Stimulated activated naive B cell treated with anti-CD40 and anti-IgM and Interleukin-4, amounts not matched to agents 10 μg/mL and 1 μg/mL and 100 μg/mL, for 72 hours (primary cell): Measurements from ENCODE around the gene IL1R1.

Experiments used
- ATAC-seq, 2 donors: fragments of 150-1000 bp; cut with Tn5 transposase; replicated peaks; 2 replicates each; pipeline ENCODE4 v1.10.0; 2021; ENCODE audit warnings: moderate library complexity in 1 of 2
- DNase-seq: peaks from one replicate; pipeline ENCODE4 v3.0.0; 2021
- H3K27ac Mint-ChIP-seq: one replicate; pipeline ENCODE4 v1.8.0; 2022; ENCODE audit warnings: mild to moderate bottlenecking, mixed read lengths
- H3K27me3 Mint-ChIP-seq, 2 donors: one replicate each; pipeline ENCODE4 v1.8.0; 2022; ENCODE audit warnings: mixed read lengths in 2 of 2
- H3K36me3 Mint-ChIP-seq, 2 donors: one replicate each; pipeline ENCODE4 v1.8.0; 2022; ENCODE audit warnings: mixed read lengths in 2 of 2, mild to moderate bottlenecking in 1 of 2
- H3K4me1 Mint-ChIP-seq, 2 donors: one replicate each; pipeline ENCODE4 v1.8.0; 2022; ENCODE audit warnings: mixed read lengths in 2 of 2, mild to moderate bottlenecking in 1 of 2
- H3K4me3 Mint-ChIP-seq, 2 donors: one replicate each; pipeline ENCODE4 v1.8.0; 2022; ENCODE audit warnings: mild to moderate bottlenecking in 2 of 2, mixed read lengths in 2 of 2, moderate library complexity in 1 of 2
- H3K9me3 Mint-ChIP-seq, 2 donors: one replicate each; pipeline ENCODE4 v1.8.0; 2022; ENCODE audit warnings: mixed read lengths in 2 of 2, mild to moderate bottlenecking in 1 of 2

IL1R1 gene

DNA sequence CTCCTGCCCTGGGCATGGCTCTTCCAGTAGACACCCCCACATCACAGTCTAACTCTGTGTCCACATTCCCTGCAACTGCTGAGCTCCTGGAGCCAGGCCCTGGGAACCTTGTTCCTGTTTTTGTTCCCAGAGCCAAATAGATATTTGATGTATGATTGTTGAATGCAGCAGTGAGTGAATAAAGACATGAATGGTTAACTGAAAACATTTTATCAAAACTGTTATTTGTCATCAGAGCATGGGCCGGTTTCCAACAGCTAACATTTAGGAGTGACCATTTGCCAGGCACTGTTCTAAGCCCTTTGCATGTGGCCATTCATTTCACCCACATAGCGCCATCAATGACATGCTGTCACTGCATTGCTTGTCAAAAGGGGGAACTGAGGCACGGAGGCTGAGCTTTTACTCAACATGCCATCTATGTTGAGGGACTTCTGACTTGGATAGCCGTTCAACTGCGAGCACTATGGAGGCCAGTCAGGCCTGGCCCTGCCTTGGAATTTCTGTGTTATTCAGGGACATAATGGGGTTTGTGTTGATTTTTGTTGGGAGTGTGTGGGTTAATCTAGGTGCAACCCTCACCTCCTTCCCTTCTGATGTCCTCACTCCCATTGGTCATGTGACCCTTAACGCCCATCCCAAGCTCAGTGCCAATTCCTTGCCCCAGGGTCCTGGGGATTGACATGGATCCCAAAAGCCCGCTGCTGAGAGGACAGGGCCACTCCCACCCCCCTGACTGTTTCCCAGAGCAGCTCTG lies 12.6 kb downstream of the IL1R1 start:
- DNase-seq = no peak
- Mint-ChIP-seq H3K27ac (no peak overlapping the region), H3K36me3 (no peaks in the 10 kb centered on the region), H3K4me3 (no peak overlapping the region), H3K27me3 (peaks cover 8 to 22% of the 10 kb centered on the region in 2 donors), H3K4me1 (no peaks in the 10 kb centered on the region), H3K9me3 (peaks cover 6 to 9% of the 10 kb centered on the region in 2 donors)
- no peak for ATAC-seq

- Mint-ChIP-seq H3K9me3 (peaks cover 6 to 9% of the 10 kb centered on the region in 2 donors), H3K27me3 (peaks cover 8 to 22% of the 10 kb centered on the region in 2 donors), H3K27ac (no peak overlapping the region), H3K36me3 (no peaks in the 10 kb centered on the region), H3K4me1 (no peaks in the 10 kb centered on the region), H3K4me3 (no peak overlapping the region)
- DNase-seq (no peak), ATAC-seq (no peak)
Measured at GRCh38 chr2:102155703-102156515, 13.4 kb downstream of the IL1R1 start.

GRCh38 chr2:102158011-102158755 lies 15.6 kb downstream of the IL1R1 start:
- Mint-ChIP-seq H3K27ac (no peak overlapping the region), H3K4me3 (no peak overlapping the region), H3K4me1 (no peaks in the 10 kb centered on the region), H3K9me3 (peaks cover 6% of the 10 kb centered on the region in 2 donors), H3K36me3 (no peaks in the 10 kb centered on the region), H3K27me3 (peaks cover 0 to 11% of the 10 kb centered on the region in 2 donors)
- DNase-seq (no peak), ATAC-seq (no peak)

DNA sequence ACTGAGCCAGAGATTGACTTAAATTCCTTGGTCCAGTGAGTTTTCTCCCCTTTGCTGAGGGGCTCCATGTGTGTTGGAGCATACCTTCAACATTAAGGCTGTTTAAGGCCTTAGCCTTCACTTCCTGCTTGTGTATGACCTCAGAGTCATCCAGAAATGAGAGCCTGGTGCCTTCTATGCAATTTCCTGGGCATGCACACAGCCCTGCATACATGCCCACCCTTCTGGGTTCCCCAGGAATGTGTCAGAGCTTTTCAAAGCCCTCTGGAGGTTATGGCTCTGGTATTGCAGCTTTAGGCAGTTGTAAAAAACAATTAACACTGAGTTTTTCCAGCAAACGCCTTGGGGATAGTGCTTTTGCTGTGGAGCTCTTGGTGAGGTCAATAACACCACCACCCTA lies 16.7 kb downstream of the IL1R1 start:
- DNase-seq (no peak), ATAC-seq (no peak)
- Mint-ChIP-seq H3K27me3 (peaks cover 4 to 10% of the 10 kb centered on the region in 2 donors), H3K4me3 (no peak overlapping the region), H3K27ac (no peak overlapping the region), H3K4me1 (no peaks in the 10 kb centered on the region), H3K9me3 (peaks cover 0 to 5% of the 10 kb centered on the region in 2 donors), H3K36me3 (no peaks in the 10 kb centered on the region)

- ATAC-seq = no peak
- H3K4me1 Mint-ChIP-seq = no peaks in the 10 kb centered on the region
- H3K27me3 Mint-ChIP-seq = peaks cover 8 to 12% of the 10 kb centered on the region in 2 donors
- H3K27ac Mint-ChIP-seq = no peak overlapping the region
- no peak for DNase-seq
- H3K9me3 Mint-ChIP-seq = no peaks in the 10 kb centered on the region
- H3K4me3 Mint-ChIP-seq = no peak overlapping the region
- H3K36me3 Mint-ChIP-seq = no peaks in the 10 kb centered on the region
Measured at GRCh38 chr2:102166189-102166845, 23.8 kb downstream of the IL1R1 start.

DNA sequence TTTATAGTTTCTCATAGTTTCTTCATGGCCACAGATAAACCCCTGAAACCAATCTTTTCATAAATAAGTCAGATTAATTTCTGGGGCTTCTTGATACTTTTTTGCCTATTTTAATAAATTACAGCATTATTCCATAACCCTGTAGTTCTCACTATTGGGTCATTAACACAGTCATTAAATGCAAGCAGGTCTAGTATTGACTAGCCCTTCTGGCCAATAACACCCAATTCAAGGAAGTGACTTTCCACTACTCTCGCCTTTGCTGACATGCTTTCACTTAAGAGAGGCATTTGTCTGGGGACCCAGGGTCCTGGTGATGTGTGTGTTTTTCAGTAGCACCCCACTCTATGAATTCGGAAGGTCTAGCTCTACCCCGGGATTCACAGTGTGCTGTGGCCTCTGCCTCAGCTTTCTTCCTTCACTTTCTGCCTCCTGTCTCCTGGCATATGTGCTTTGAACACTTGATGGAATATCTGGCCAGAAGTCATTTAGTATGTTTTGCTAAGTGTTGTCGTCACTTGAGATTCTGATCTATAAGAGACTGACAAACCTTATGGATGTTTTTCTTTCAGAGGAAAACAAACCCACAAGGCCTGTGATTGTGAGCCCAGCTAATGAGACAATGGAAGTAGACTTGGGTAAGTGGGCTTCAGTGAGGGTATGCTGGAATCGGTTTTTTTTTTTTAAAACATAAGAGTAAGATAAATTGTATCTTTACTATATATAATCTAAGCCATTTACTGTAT lies 25.7 kb downstream of the IL1R1 start:
- Mint-ChIP-seq H3K4me1 (peaks cover 3 to 6% of the 10 kb centered on the region in 2 donors), H3K36me3 (no peaks in the 10 kb centered on the region), H3K27ac (no peak overlapping the region), H3K4me3 (no peak overlapping the region), H3K9me3 (no peaks in the 10 kb centered on the region), H3K27me3 (peaks cover 12% of the 10 kb centered on the region in 2 donors)
- no peak for DNase-seq
- no peak for ATAC-seq

GRCh38 chr2:102171946-102172345 lies 29.4 kb downstream of the IL1R1 start:
- H3K27ac Mint-ChIP-seq = no peak overlapping the region
- H3K4me1 Mint-ChIP-seq = peaks cover 3 to 6% of the 10 kb centered on the region in 2 donors
- no peak for ATAC-seq
- no peak for DNase-seq
- H3K9me3 Mint-ChIP-seq = no peaks in the 10 kb centered on the region
- H3K27me3 Mint-ChIP-seq = peaks cover 5 to 8% of the 10 kb centered on the region in 2 donors
- no peaks in the 10 kb centered on the region for H3K36me3 Mint-ChIP-seq
- H3K4me3 Mint-ChIP-seq = no peak overlapping the region

DNA sequence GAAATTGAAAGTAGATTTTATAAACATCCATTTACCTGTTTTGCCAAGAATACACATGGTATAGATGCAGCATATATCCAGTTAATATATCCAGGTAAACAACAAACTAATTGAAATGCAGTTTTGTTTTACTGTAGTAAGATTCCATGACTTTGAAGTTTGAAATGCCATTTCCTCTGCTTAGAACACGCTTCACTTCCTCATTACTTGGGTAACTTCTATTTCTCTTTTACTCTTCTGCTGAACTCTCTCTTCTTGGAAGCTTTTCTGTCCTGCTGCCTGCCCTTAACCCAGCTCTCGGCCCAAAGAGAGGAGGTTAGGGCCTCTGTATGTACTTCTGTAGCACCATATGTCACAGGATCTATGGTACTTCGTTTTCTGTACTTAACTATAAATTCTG lies 30.2 kb downstream of the IL1R1 start:
- H3K36me3 Mint-ChIP-seq = no peaks in the 10 kb centered on the region
- peaks cover 7 to 10% of the 10 kb centered on the region in 2 donors for H3K27me3 Mint-ChIP-seq
- DNase-seq (no peak), ATAC-seq (no peak)
- no peak overlapping the region for H3K4me3 Mint-ChIP-seq
- peak overlapping the region; percentile 63 for H3K27ac Mint-ChIP-seq
- peaks cover 3 to 6% of the 10 kb centered on the region in 2 donors for H3K4me1 Mint-ChIP-seq
- no peaks in the 10 kb centered on the region for H3K9me3 Mint-ChIP-seq

DNA sequence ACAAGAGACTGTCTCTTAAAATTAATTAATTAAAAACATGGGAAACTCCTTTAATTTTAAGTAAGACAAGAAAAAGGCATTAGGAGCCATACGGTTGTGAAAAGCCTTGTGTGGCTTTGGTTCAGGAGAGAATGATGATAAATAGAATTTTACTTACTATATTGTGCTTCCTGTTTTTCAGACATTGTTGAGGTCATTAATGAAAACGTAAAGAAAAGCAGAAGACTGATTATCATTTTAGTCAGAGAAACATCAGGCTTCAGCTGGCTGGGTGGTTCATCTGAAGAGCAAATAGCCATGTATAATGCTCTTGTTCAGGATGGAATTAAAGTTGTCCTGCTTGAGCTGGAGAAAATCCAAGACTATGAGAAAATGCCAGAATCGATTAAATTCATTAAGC lies 33.6 kb downstream of the IL1R1 start:
- Mint-ChIP-seq H3K4me1 (peaks cover 3 to 6% of the 10 kb centered on the region in 2 donors), H3K27ac (no peak overlapping the region), H3K9me3 (no peaks in the 10 kb centered on the region), H3K36me3 (no peaks in the 10 kb centered on the region), H3K27me3 (peaks cover 14 to 16% of the 10 kb centered on the region in 2 donors), H3K4me3 (no peak overlapping the region)
- no peak for ATAC-seq
- DNase-seq = no peak

- H3K4me3 Mint-ChIP-seq = no peak overlapping the region
Measured at GRCh38 chr2:102177814-102178478, 35.4 kb downstream of the IL1R1 start.

GRCh38 chr2:102179061-102179460 lies 36.5 kb downstream of the IL1R1 start:
- no peaks in the 10 kb centered on the region for H3K36me3 Mint-ChIP-seq
- H3K4me3 Mint-ChIP-seq = no peak overlapping the region
- DNase-seq (no peak), ATAC-seq (no peak)
- H3K4me1 Mint-ChIP-seq = no peaks in the 10 kb centered on the region
- H3K9me3 Mint-ChIP-seq = no peaks in the 10 kb centered on the region
- no peak overlapping the region for H3K27ac Mint-ChIP-seq
- H3K27me3 Mint-ChIP-seq = peaks cover 33 to 38% of the 10 kb centered on the region in 2 donors

More at GRCh38 chr2:102177814-102178478, 35.4 kb downstream of the IL1R1 start:
- H3K36me3 Mint-ChIP-seq = no peaks in the 10 kb centered on the region
- DNase-seq (no peak), ATAC-seq (no peak)
- H3K4me1 Mint-ChIP-seq = peaks cover under 1 to 2% of the 10 kb centered on the region in 2 donors
- no peaks in the 10 kb centered on the region for H3K9me3 Mint-ChIP-seq
- peaks cover 26 to 30% of the 10 kb centered on the region in 2 donors for H3K27me3 Mint-ChIP-seq
- no peak overlapping the region for H3K27ac Mint-ChIP-seq

DNA sequence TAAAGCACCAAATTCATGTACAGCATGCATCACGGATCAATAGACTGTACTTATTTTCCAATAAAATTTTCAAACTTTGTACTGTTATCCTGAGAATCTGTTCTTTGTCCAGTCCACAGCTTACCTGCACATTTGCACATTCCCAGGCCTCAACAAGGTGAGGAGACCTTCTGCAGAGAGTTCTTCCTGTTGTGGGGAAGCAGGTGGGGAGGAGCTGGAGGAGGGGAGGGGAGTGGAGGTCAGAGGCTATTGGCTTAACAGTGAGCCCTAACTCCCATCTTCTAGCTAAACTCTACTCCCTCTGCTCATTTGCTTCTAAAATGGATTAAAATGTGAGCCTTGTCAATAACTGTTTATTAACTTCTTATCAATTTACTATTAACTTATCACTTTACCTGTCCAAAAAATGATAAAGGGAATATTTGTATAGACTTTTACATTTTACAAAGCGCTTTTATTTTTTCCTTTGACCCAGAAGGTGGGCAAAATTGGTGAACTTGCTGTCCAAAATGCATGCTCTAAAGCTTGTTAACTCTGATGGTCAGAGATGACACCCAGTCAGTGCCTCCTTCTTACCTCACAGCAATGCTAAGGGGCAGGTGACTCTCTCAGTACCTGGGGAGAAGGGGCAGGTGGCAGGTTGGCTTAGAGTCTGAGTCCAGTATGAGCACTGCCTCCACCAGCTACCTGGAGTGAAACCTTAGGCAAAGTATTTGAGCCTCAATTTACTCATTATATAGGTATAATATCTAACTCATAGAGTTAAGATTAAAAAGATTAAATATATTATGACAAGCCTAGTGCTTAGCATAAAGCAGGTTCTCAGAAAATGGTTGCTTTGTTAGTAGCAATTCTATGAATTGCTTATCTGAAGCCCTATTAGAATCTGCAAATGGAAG lies 37.5 kb downstream of the IL1R1 start:
- Mint-ChIP-seq H3K27ac (no peak overlapping the region), H3K27me3 (peaks cover 33 to 38% of the 10 kb centered on the region in 2 donors), H3K36me3 (no peaks in the 10 kb centered on the region), H3K4me1 (no peaks in the 10 kb centered on the region), H3K9me3 (no peaks in the 10 kb centered on the region), H3K4me3 (no peak overlapping the region)
- DNase-seq (no peak), ATAC-seq (no peak)
